OCI-LY3 (cell line): ENCODE measurements around the gene GAA.

Source experiments
- EZH2phosphoT487 ChIP-seq: fragments of 200-600 bp; shearing (Covaris generic); IDR thresholded peaks from 2 replicates; pipeline ENCODE4 v1.6.1; 2018; ENCODE audit warnings: antibody characterized with exemption, mixed run types, low read depth
- TF ChIP-seq, protein P1 (sequence below): fragments of 200-600, 300-600 bp; sonication (generic); IDR thresholded peaks from 2 replicates; pipeline ENCODE4 v1.5.1; 2014; ENCODE audit warnings: antibody characterized with exemption, low read length, low read depth

- TF ChIP-seq, protein P1, sequence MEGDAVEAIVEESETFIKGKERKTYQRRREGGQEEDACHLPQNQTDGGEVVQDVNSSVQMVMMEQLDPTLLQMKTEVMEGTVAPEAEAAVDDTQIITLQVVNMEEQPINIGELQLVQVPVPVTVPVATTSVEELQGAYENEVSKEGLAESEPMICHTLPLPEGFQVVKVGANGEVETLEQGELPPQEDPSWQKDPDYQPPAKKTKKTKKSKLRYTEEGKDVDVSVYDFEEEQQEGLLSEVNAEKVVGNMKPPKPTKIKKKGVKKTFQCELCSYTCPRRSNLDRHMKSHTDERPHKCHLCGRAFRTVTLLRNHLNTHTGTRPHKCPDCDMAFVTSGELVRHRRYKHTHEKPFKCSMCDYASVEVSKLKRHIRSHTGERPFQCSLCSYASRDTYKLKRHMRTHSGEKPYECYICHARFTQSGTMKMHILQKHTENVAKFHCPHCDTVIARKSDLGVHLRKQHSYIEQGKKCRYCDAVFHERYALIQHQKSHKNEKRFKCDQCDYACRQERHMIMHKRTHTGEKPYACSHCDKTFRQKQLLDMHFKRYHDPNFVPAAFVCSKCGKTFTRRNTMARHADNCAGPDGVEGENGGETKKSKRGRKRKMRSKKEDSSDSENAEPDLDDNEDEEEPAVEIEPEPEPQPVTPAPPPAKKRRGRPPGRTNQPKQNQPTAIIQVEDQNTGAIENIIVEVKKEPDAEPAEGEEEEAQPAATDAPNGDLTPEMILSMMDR, result no peak
- TF ChIP-seq EZH2phosphoT487, result no peak
These were observed 8.4 kb upstream of the GAA start for GRCh38 chr17:80092959-80093358.
